NCI-H1092 (cell line): ENCODE results near the gene PDIA6.

Source experiments
- DNase-seq: peaks from one replicate; lab custom pipeline; 2025; lab: John Stamatoyannopoulos, UW

The PDIA6 gene, protein sequence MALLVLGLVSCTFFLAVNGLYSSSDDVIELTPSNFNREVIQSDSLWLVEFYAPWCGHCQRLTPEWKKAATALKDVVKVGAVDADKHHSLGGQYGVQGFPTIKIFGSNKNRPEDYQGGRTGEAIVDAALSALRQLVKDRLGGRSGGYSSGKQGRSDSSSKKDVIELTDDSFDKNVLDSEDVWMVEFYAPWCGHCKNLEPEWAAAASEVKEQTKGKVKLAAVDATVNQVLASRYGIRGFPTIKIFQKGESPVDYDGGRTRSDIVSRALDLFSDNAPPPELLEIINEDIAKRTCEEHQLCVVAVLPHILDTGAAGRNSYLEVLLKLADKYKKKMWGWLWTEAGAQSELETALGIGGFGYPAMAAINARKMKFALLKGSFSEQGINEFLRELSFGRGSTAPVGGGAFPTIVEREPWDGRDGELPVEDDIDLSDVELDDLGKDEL

DNA sequence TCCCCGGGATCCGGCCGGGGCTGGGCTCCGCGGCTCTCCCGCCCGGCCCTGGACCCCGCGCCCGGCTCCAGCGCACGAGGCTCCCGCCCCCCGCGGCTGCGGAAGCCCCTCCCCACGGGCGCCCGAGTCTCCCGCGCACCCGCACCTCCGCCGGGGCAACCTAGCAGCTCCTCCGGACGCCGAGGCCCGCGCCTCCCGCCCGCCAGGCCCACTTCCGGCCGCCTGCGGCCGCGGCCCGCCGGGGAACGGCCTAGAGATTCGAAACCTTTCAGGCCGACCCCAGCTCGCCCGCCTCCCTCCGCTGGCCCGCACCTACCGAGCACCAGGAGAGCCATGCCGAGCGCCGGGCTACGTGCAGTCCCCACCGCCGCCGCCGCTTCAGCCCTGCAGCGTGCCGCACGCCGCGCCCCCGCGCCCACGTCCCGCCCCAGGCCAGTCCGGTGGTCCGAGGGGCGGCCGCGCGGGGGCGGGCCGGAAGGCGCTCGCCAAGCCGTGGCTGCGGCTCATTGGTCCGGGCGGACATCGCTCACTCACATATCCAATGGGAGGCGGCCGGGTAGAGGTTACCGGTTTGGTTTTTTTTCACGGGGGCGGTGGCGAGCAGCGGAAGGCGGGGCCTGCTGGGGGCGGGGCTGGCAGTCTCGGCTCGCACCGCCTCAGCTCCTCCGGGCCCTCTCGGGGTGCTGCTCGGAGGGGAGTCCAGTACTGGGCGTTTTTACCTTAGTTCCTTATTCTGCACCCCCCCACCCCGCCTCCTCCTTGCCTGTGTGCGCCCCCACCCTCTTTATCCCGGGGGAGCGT, at the start of gene PDIA6:
Gene PDIA6 (minus strand): TSS at position 424 of the 801 bp plus-strand sequence. CDS start 89 bp downstream, at position 335.
- peak; percentile 91 for DNase-seq

DNA sequence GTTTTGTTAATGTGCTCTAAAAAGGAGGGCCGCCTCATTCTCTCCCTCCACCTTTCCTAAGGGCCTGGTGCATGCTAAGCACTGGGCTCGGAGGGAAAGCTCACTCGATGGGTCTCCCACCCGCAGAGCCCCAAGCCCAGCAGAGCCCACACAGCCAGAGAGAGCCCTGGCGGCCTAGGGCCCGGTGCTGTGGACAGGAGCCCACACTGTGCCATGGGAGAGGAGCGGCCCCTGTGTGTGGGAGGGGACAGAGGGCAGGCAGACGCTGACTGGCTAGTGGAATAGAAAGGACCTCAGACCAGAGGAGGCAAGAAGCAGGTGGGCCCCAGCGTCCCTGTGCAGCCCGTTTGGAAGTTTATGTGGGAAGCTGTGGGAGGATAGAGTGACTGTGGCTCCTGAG, 49.7 kb upstream of the PDIA6 start:
- no peak for DNase-seq

DNA sequence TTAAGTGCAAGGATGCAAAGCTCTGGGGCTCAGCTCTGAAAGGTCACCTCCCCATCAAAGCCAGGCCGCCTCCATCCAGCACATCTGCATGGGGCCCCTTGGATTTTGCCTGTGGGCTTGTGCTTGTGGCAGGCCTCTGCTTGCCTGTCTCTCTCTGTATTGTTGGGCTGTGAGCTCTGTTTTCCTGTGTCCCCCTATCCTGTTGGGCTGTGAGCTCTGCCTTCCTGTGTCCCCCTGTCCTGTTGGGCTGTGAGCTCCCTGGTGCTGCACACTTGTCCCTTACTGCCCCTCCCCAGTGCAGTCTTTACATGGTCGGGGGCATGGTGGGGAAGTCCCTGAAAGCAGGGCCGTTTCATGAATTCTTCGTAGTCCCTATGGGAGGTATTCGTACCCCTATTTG, 49.2 kb upstream of the PDIA6 start:
- no peak for DNase-seq

DNA sequence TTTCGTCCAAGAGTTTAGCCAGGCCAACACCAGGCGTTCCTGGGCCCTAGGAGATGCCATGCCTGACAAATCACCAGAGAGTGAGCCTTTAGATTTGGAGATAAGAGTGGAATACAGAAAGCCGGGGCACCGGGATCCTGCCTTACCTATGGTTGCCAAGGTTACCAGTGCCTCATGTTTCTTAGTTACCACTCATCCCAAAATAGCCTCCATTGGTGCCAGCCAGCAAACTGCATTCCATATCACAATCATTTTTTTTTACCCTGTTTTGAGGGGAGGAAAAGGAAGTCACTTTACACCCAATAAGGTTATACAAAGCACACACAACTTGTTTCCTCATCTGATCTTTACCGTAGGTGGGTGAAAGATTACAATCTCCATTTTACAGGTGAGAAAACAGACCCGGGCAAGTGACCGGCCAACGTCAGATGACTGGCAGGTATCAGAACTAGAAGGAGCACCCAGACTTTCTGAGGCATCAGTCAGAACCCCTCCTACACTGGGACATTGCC, 48.3 kb upstream of the PDIA6 start:
- DNase-seq = no peak

DNA sequence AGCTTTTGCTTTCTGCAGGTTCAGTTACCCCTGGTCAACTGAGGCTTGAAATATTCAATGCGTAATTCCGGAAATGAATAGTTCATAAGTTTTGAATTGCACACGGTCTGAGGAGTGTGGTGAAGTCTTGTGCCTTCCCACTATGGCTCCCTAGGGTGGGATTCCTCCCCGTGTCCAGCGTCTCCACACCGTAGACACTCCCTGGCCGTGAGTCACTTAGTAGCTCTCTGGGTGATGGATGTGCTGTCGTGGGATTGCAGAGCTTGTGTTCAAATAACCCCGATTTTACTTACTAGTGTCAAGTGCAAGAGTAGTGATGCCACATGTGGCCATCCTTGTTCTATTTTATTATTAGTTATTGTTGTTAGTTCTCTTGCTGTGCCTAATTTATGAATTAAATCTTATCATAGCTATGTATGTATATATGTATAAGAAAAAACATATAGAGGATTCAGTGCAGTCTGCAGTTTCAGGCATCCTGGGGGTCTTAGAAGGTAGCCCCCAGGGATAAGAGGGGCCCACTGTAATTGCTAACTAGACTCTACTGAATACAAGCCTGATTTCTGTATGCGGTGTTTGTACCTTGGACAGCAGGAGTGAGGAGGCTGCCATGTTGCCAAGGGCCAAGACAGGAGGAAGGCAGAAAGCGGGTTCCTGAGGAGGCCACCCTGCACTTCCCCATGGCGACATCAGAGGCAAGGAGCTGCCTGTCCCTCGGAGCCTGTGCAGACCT, 47.7 kb upstream of the PDIA6 start:
- no peak for DNase-seq

DNA sequence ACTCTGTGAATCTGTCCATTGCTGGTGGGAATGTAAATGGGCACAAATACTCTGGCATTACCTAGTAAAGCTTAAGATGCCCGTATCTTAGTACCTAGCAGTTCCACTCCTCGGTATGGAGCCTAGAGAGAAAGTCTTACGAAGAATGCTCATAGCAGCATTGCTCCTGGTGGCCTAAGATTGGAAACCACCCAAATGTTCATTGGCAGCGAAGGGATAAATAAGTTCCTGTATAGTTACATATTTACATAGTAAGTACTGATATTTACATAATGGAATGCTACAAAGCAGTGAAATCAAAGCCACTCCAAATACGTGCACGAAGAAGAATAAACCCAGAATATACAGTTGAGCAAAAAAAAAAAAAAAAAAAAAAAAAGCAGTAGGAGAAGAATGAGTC, 46.7 kb upstream of the PDIA6 start:
- no peak for DNase-seq

DNA sequence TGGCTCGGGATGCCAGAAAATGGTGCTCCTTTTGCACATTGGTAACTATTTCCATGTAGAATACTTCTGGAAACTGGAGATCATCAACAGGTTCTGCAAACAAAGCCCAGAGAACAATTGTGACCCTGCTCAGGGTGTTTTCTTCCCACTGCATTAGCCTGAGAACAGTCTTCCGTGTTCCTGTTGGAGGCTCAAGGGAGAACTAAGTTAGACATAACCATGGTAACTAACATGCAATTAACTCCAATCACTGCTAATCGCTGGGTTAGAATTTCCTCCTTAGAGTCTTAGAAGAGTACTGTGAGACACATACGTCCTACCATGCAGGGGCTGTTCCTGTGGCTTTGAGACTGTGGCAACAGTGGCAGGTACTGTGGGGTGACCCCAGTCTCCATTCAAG, 36.0 kb upstream of the PDIA6 start:
- no peak for DNase-seq

DNA sequence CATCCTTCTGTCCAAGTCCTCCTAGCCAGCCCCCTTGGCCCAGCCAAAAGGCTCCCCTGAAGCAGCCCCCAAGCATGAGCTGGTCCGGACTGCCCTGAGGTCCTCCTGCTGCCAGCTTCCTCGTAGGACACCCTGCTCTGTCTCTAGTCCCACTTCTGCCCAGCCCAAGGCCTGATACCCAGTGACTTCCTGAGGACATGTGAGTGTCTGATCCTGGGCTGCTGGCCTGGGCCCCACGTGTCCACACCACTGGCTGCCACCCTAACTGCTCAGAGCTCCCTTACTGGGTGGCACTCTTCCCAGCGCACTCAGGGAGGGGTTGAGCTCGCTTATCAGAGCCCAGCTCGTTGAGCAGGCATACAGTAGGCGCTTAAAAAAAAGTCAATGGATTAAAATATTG, 34.4 kb upstream of the PDIA6 start:
- DNase-seq = no peak

DNA sequence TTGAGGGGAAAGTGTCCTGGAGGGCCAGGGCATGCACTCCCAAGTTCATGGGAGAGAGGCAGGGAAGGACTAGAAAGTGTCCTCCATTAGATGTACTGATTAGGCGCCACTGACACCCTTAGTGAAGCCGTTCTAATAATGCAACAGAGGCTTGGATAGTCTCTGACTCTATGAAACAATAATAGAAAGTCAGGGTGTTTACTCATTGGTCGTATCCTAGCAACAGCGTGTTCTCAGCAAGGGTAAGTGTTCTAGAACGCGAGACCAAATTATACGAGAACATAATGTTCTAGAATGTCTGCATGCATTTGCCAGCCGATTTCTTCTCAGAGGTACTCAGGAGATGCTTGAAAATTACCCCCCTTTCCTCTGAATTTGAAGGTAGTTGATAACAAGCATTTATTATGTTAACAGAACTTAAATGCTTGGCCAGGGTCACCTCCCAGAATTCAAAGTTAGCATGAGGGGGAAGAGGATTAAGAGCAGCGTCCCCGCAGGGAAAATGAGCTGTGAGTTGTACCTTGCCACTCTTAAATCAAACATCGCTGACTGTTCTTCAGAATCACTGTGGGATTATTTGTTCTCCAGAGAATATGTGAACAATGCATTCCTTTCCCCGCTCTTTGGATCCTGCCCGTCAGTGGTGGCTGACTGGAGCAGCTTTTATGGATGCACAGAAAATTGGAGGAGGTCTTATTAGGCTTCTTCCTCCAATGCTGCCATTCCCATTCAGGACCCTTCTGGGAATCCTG, 33.7 kb upstream of the PDIA6 start:
- no peak for DNase-seq

DNA sequence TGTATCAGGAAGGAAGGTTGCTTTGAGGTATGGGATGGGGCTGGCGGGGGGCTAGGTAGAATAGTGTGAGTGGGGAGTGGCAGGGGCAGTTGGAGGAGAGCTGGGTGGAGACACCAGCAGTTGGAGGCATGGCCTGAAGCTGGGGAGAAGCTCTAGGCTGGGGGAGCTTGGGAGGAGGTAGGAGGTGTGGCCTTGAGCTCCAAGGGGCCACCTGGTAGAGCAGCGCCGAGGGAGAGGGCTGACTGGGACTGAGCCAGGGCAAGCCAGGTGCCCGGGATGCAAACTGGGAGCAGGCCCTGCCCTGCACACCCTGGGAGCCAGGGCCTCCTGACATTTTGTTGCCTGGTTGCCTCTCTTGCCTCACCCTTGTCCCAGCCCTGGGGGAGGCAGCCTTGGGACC, 33.1 kb upstream of the PDIA6 start:
- no peak for DNase-seq

DNA sequence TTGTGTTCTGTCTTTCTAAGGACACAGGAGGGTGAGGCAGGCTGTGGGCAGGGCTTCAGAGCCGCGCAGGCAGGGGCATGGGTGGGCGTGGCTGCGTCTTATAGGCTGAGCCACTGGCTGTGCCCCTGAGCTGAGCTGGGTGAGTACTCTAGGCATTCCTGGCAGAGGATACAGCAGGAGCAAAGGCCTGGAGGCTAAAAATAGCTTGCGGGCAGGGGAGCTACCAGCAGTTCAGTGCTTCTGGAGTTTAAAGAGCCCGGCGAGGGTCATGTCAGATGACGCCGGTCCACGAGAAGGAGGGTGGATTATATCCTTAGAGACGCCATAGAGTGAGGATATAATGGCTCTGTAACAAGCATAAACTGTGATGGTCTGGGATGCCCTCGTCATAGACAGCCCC, 31.5 kb upstream of the PDIA6 start:
- no peak for DNase-seq

DNA sequence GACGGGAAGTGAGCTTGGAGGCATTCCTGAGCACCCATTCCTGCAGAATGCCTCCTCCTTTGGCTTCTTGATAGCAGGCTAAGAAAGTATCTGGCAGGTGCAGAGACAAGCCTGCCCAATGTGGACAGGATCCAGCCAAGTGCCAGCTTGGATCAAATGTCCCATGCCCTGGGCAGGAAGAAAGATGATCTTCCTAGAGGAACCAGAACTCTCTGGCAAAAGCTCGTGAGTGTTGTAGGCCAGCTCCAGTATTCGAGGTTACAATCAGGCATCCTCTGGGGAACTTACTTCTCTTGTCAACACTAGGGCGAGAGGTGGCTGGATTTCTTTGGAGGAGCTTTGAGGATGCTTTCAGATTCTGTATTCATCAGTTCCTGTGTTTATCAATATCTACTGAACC, 29.9 kb upstream of the PDIA6 start:
- no peak for DNase-seq

DNA sequence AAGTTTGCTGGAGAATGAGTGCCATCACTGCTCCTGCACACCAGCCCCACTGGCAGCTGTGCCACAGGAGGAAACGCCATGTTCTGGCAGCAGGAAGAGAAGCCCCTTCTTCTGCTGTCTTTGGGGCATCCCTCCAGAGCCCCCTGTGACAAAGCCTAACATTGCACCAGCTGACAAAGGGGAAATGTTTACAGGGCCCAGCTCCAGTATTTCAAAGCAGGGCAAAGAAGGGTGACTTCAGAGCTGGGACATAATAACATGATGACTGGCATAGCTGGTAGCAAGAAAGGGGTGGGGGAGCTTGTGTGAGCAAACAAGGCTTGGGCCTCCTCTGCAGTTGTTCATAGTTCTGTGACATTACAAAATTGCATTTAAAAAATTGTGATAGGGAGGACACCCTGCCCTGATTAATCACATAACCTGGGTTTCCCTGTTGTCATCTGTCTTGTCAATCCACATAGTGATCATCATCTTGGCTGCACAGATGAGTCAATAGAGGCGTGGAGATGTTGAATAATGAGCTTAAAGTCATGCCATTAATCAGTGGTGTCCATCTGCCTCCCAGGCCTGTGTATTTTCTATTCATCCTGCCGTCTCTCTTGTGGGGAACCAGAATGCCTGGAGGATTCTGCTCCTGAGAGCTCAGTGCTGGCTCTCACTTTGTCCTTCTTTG, 29.1 kb upstream of the PDIA6 start:
- DNase-seq = no peak

DNA sequence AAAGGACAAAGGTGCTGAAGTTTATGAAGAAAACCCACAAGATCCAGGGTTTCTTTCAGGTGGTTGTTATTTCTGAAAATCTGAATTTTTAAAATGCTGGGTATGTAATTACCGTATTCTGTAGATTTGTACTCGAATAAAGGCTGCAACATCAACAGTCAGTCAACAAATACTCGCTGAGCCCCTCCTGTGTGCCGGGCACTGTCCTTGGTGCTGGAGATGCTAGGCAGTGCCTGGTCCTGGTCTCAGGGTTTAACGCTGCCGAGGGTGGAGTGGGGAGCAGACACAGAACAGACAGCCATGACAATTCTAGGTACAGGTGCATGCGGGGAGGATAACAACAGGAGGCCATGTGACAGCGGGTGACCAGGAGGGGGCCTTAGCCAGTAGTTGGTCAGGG, 27.2 kb upstream of the PDIA6 start:
- DNase-seq = no peak

DNA sequence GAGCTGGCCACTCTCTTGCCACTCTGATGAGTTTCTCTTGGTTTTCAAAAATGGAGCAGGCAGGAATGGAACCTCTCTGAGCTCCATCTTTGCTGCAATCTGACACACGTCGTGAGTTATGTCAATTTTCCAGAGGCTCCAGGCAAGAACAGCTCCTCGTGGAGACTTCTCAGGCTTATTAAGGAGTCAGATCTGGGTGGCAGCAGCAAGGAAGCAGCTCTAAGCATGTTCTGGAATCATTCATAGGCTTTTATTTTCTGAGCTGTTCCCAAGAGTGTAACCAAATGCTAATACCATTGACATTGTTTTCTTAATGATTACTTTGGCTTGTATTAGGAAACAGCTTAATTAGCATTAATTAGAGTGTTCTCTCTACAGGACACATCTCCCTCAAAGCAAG, 26.1 kb upstream of the PDIA6 start:
- no peak for DNase-seq

DNA sequence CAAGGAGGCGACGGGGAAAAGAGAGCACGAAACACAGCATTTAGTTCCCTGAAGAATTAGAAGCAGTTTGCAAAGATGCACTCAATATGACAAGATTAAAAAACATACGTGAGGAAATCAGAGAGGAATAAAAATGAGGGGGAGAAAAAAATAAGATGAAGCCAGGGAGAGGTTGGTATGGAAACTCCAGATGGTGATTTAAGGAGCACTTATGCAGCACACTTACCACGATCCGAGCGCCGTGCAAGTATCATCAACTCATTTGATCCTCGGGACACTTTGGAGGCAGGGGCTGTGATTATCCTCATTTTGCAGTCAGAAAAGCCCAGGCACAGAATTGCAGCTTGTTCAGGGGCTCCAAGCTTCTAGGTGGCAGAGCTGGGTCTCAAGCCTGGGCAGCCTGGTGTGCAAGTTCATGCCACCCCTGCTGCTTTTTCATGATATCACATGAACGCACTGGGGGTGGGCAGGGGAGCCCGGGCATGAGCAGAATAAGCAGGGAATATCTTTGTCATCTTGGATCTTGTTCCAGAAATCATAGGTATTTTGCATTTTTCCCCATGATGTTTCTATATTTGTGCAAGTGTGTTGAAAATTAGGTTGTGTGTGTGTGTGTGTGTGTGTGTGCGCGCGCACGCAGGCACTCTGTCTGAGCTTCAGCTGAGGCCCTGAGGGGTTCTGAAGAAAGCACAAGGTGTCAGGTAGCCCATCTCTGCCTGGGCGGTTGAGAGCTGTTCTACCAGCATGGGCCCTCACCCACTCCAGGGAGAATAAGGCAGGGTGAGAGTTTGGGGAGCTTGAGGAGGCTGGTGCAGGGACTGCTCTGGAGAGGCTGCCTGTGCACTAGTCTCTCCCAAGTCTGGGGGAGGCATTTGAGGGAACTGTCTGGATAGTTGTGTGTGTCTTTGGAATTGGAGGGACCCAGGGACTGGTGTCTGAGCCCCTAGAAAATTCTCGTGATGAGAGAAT, 25.0 kb upstream of the PDIA6 start:
- DNase-seq = no peak

DNA sequence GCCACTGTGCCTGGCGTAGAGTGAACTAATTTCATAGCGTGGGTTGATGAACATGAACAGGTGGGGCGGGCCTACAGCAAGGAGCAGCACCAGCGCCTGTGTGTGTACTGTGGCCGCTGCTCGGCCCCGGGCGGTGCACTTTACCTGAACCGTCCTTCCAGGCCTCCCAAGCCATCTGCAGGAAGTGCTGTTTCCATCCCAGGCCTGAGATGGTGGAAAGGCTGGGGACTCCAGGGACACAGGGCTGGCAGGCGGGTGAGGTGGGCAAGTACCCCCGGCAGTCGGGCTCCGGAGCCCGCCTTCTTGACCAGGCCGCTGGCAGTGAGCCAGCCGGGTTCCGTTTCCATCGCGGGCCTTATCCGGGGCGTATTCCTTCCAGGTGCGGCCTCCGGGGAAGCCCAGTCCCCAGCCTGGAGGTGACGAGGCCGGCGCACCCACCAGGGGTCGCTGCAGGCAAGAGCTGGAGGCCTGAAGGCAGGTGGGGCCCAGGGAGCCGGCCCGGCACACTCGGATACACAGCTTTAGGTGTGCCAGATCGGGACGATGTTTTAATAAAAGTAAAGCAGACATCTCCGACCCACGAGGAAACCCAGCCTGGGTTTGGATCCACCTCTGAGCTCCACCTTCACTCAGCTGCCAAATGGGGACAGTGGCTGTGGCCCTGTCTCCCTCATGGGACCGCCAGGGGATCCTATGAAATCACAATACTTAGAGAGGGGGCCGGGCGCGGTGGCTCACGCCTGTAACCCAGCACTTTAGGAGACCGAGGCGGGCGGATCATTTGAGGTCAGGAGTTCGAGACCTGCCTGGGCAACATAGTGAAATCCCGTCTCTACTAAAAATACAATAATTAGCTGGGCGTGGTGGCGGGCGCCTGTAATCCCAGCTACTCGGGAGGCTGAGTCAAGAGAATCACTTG, 22.7 kb upstream of the PDIA6 start:
- DNase-seq = peak; percentile 35

DNA sequence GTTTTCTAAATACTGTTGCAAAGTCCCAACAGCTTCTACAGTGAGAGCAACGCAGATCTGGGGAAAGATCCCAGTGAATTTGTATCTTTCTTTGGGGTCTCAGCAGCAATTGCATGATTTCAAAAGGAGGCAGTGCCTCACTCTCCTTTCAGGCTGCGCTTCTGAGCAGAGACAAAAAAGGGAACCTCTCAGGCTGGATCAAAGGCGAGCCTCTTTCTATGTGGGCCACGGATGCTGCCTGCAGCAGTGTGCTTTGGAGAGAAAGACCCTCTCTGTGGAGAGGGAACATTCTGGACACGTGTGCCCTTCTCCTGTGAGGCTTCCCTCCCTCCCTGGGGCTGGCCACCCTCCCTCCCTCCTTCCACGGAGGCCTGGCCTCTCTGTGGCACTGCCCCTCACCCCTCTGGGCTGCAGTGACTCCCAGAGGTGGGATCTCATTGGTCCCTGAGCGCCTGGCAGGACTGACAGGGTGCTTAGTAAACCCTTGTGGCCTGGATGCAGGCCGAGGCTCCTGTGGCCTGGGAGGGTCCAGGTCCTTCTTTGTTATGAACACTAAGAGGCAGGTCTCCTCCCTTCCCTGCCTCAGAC, 21.6 kb upstream of the PDIA6 start:
- DNase-seq = no peak
